Skeletal muscle satellite cell (primary cell): ENCODE results near the gene ABLIM1.
A peak's percentile ranks its signal among the peaks of the same experiment; 100 is the strongest.

Source experiments
- H3K27me3 ChIP-seq: 2 replicates; pipeline ENCODE4 v1.7.0; 2013; ENCODE audit warnings: low read length; ENCODE audit not compliant: control insufficient read depth, insufficient read depth
- H3K36me3 ChIP-seq: 2 replicates; pipeline ENCODE4 v1.7.0; 2013; ENCODE audit warnings: mild to moderate bottlenecking, control low read depth, low read length; ENCODE audit not compliant: insufficient read depth
- H3K4me1 ChIP-seq: 2 replicates; pipeline ENCODE4 v1.7.0; 2013; ENCODE audit warnings: low read length; ENCODE audit not compliant: control insufficient read depth, insufficient read depth
- H3K4me2 ChIP-seq: 2 replicates; pipeline ENCODE4 v1.7.0; 2013; ENCODE audit warnings: mild to moderate bottlenecking, low read length
- H3K4me3 ChIP-seq: 2 replicates; pipeline ENCODE4 v1.7.0; 2013; ENCODE audit warnings: low read length
- H3K9ac ChIP-seq: 2 replicates; pipeline ENCODE4 v1.7.0; 2013; ENCODE audit warnings: mild to moderate bottlenecking, low read depth, low read length, moderate library complexity
- H3K9me3 ChIP-seq: replicated peaks from 2 replicates; pipeline ENCODE4 v1.7.0; 2013; ENCODE audit warnings: mild to moderate bottlenecking, control low read depth, low read length

The ABLIM1 gene

DNA sequence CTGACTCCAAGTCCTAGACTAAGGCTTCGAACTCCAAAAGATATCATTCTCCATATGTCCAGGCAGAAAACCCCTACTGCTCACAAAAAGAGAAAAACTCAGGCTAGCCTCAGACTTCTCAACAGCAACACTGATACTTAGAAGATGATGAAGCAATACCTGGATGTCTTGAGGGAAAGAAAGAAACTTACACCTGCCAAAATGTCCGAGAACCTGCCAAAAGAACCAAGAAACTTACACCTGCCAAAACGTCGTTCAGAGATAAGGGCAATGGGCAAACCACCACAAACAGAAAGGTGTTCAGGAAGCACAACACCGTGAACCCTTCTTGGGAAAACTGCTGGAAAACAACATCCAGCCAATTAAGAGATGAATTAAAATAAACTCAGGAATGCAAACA, 15.3 kb downstream of the ABLIM1 start:
- no peak overlapping the region for H3K9ac ChIP-seq
- H3K4me3 ChIP-seq: no peak overlapping the region
- no peaks in the 10 kb centered on the region for H3K36me3 ChIP-seq
- H3K4me1 ChIP-seq: peaks cover 31% of the 10 kb centered on the region
- no peaks in the 10 kb centered on the region for H3K9me3 ChIP-seq
- H3K27me3 ChIP-seq: peaks cover 5% of the 10 kb centered on the region
- no peak overlapping the region for H3K4me2 ChIP-seq

DNA sequence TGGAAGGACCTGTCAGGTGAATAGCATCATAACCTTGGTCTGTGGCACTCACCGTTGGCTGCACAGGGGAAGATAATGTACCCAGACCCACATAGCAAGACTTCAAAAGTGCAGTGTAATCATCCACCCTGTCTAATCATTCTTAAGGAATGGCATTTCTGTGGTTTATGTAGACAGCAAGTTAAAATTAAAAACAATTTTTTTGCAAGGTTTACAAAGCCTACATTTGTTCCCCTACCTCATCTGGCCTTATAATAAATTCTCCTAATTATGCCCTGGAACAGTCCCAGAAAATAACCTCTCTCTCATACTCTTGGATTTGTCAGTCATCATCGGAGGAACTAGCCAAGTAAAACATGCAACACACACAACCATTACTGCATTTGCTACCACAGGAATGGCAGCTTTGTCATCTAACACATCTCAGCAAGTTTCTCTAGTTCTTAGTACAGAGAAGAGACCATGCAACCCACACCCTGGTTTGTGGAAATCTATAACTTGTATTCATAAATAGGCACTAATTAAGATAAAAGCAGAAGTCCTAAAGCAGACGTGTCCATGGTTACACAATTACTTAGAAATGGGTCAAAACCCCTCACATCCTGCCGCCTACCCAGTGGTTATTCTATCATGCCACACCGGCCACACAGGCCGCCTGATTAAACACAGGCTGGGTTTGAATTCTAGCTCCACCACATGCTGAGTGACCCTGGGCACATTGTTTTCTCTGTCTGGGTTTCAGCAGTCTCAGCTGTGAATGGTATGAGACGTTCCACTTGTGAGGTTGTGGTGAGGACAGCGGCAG, 19.1 kb downstream of the ABLIM1 start:
- no peaks in the 10 kb centered on the region for H3K36me3 ChIP-seq
- peaks cover 36% of the 10 kb centered on the region for H3K4me1 ChIP-seq
- H3K4me3 ChIP-seq: no peak overlapping the region
- no peaks in the 10 kb centered on the region for H3K9me3 ChIP-seq
- peak overlapping the region; percentile 40 for H3K4me2 ChIP-seq
- peak overlapping the region; percentile 4 for H3K9ac ChIP-seq
- H3K27me3 ChIP-seq: peaks cover 5% of the 10 kb centered on the region

DNA sequence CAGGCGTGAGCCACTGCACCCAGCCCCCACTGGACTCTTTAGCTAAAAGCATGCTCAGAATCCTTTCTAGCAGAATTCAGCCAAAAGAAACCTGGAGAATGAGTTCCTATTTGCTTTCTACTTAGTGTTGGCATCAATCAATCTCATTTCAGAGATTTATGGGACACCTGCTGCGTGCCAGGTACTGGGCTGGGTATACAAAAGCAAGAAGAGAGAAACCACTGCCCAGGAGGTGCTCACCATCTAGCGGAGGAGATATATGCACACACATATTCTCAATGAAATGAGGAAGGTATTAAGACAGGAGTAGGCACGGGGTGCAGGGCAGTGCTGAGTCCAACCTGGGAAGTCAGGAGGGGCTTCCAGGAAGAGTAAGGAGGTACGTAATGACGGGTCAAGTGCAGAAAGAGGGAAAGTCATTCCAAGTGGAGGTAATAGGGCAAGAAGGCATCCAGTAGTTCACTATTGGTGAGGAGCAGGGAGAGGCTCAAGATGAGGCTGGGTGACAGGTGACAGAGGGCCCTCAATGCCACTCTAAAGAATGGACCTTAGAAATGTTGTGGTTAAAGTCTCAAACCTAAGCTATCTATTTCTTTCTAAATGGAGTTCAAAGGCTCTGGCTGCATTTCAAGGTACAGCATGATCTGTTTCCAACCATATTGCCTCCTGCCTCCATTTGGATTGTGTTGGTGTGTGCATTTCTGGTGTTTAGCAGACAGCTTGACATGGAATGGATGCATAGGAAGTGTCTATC, 22.1 kb downstream of the ABLIM1 start:
- no peak overlapping the region for H3K4me2 ChIP-seq
- H3K36me3 ChIP-seq: no peaks in the 10 kb centered on the region
- peaks cover 16% of the 10 kb centered on the region for H3K27me3 ChIP-seq
- no peak overlapping the region for H3K9ac ChIP-seq
- peaks cover 62% of the 10 kb centered on the region for H3K4me1 ChIP-seq
- H3K9me3 ChIP-seq: no peaks in the 10 kb centered on the region
- no peak overlapping the region for H3K4me3 ChIP-seq

DNA sequence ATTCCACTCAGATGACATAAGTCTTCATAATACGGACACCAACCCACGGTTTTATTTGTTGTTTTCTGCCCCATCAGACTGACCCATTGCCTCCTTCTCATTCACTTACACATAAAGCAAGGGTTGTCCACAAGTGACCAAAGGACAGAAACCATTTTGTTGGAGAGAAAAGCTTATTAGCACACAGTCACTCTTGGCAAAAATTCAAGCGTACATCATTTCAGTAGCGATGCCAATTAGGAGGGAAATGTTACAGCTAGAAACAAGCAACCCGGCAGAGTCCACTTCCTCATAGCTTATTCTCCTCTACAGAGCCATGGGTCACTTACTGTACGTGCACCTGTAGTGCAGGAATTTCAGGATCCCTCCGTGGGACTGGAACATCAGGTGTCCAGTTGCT, 23.0 kb downstream of the ABLIM1 start:
- Histone ChIP-seq H3K9ac (peak overlapping the region; percentile 44), H3K9me3 (no peaks in the 10 kb centered on the region), H3K4me2 (peak overlapping the region; percentile 63), H3K36me3 (no peaks in the 10 kb centered on the region), H3K4me3 (peak overlapping the region; percentile 17), H3K27me3 (peaks cover 21% of the 10 kb centered on the region), H3K4me1 (peaks cover 62% of the 10 kb centered on the region)

GRCh38 chr10:114634609-114634979, 23.5 kb downstream of the ABLIM1 start:
- Histone ChIP-seq H3K9ac (peak overlapping the region; percentile 59), H3K4me2 (peak overlapping the region; percentile 63), H3K4me3 (peak overlapping the region; percentile 17), H3K36me3 (no peaks in the 10 kb centered on the region), H3K27me3 (peaks cover 23% of the 10 kb centered on the region), H3K4me1 (peaks cover 57% of the 10 kb centered on the region), H3K9me3 (no peaks in the 10 kb centered on the region)

- Histone ChIP-seq H3K27me3 (peaks cover 32% of the 10 kb centered on the region), H3K9me3 (no peaks in the 10 kb centered on the region), H3K4me3 (peak overlapping the region; percentile 77), H3K4me1 (peaks cover 43% of the 10 kb centered on the region), H3K36me3 (no peaks in the 10 kb centered on the region), H3K4me2 (peak overlapping the region; percentile 95), H3K9ac (peak overlapping the region; percentile 83)
These were observed 25.0 kb downstream of the ABLIM1 start for GRCh38 chr10:114632869-114633715.

GRCh38 chr10:114631666-114632417, 26.2 kb downstream of the ABLIM1 start:
- H3K4me3 ChIP-seq: peak overlapping the region; percentile 77
- H3K4me2 ChIP-seq: peak overlapping the region; percentile 95
- H3K27me3 ChIP-seq: peaks cover 35% of the 10 kb centered on the region
- H3K9ac ChIP-seq: peak overlapping the region; percentile 83
- H3K9me3 ChIP-seq: no peaks in the 10 kb centered on the region
- H3K4me1 ChIP-seq: peaks cover 43% of the 10 kb centered on the region
- H3K36me3 ChIP-seq: no peaks in the 10 kb centered on the region

GRCh38 chr10:114631090-114631665, 26.9 kb downstream of the ABLIM1 start:
- peak overlapping the region; percentile 77 for H3K4me3 ChIP-seq
- peaks cover 42% of the 10 kb centered on the region for H3K27me3 ChIP-seq
- no peaks in the 10 kb centered on the region for H3K36me3 ChIP-seq
- peak overlapping the region; percentile 83 for H3K9ac ChIP-seq
- H3K4me2 ChIP-seq: peak overlapping the region; percentile 95
- peaks cover 43% of the 10 kb centered on the region for H3K4me1 ChIP-seq
- H3K9me3 ChIP-seq: no peaks in the 10 kb centered on the region

GRCh38 chr10:114629824-114630730, 28.0 kb downstream of the ABLIM1 start:
- peaks cover 40% of the 10 kb centered on the region for H3K4me1 ChIP-seq
- no peak overlapping the region for H3K4me3 ChIP-seq
- no peaks in the 10 kb centered on the region for H3K9me3 ChIP-seq
- peaks cover 44% of the 10 kb centered on the region for H3K27me3 ChIP-seq
- H3K36me3 ChIP-seq: no peaks in the 10 kb centered on the region
- no peak overlapping the region for H3K9ac ChIP-seq
- H3K4me2 ChIP-seq: peak overlapping the region; percentile 27
